HG02884 (cell line): ENCODE measurements around the gene ARHGAP27.

ENCODE experiments used
- ATAC-seq: cut with Tn5 transposase; IDR thresholded peaks from one replicate; pipeline ENCODE4 v1.9.1; 2021; ENCODE audit warnings: mild to moderate bottlenecking, moderate library complexity; ENCODE audit not compliant: unreplicated experiment

ARHGAP27 gene

GRCh38 chr17:45388604-45389325 lies 43.9 kb downstream of the ARHGAP27 start:
- ATAC-seq: no peak

GRCh38 chr17:45387739-45388138 lies 44.9 kb downstream of the ARHGAP27 start:
- no peak for ATAC-seq

- ATAC-seq: no peak
Observed at GRCh38 chr17:45386178-45386577, 46.5 kb downstream of the ARHGAP27 start.

DNA sequence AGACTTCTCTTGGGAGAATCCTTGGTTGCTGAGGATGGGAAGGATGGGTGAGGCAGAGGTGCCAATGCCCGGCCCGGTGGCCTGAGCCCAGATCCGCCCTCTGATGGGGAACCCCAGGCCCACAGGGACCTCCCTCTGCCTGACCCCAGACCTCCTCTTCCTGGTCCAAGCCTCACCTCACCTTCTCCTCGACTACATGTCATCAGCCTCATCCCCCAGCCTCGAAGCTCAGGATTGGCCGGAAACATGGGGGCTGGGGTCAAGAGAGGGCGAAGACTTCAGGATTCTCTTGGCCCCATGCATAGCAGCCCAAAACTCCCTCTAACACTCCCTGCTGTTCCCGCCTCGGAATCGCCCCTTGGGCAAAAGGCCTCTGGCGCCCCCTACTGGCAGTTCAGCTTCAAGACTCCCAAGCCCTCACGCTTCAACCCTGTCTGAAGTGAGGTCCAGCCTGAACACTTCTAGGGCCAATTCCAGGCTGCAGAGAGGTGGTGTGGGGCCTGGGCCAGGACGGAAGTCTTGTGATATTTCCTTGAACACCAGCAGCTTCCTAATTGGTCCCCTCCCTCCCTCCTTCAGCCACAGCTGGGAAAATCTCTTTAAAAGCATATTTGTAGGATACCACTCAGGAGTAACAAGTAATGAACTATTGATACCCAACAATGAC lies 47.2 kb downstream of the ARHGAP27 start:
- no peak for ATAC-seq

- ATAC-seq: no peak
Observed at GRCh38 chr17:45384789-45385262, 47.8 kb downstream of the ARHGAP27 start.

GRCh38 chr17:45384047-45384788 lies 48.5 kb downstream of the ARHGAP27 start:
- ATAC-seq: no peak

DNA sequence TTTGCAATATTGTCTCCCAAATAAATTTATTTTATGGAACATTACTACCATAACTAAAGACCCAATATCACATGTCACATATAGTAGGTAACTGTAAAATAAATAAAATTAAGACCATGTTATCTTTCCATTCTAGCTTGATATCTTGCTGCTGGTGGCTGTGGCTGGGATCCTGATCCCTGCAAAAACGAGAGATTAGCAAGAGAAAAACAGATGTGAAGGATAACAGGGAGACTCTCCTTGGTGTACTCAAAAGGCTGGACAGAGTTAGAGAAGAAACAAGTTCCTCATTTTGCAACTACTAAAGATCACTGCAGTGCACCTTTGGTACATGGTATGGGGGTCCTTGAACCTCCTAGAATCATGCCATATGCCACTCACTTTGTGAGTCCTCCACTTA lies 49.7 kb downstream of the ARHGAP27 start:
- no peak for ATAC-seq

DNA sequence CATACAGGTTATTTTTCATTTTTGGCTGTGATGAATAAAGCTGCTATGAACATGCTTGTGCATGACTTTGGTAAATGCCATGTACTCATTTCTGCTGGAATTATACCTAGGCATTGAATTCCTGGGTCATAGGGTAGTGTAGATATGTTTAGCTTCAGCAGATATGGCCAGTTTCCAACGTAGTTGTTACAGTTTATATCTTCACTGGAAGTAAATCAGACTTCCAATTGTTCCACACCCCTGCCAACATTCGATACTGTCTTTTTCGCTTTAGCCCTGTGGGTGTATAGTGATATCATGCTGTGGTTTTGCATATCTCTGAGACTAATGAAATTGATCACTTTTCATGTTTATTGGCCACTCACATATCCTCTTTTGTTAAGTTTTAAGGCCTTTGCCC lies 50.4 kb downstream of the ARHGAP27 start:
- ATAC-seq: no peak

DNA sequence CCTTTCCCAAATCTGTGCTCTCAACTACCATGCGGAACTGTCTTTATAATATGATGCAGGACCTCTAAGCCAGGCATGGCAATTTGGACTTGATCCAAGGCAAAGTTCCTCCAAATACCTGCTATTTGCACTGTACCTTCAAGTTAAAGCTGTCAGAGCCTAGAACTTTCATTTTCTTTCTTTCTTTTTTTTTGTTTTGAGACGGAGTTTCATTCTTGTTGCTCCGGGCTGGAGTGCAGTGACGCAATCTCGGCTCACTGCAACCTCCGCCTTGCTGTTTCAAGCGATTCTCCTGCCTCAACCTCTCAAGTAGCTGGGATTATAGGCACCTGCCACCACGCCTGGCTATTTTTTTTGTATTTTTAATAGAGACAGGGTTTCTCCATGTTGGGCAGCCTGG lies 51.7 kb downstream of the ARHGAP27 start:
- no peak for ATAC-seq

GRCh38 chr17:45380046-45380765 lies 52.5 kb downstream of the ARHGAP27 start:
- no peak for ATAC-seq

DNA sequence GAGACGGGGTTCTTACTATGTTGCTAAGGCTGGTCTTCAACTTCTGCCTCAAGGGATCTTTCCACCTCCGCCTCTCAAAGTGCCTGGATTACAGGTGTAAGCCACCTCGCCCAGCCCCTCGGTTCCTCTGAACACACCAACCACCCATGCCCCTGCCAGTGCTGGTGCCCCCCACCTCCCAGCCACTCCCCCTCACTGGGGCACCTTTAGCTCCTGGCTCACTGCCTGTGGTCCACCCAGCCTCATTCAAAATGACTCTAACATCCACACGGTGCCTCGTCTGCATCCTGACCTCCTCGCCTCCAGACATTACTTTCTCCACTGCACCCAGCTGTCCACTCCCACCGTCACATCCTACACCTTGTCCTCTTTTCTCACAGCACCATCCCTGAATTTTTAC lies 55.3 kb downstream of the ARHGAP27 start:
- ATAC-seq: no peak

DNA sequence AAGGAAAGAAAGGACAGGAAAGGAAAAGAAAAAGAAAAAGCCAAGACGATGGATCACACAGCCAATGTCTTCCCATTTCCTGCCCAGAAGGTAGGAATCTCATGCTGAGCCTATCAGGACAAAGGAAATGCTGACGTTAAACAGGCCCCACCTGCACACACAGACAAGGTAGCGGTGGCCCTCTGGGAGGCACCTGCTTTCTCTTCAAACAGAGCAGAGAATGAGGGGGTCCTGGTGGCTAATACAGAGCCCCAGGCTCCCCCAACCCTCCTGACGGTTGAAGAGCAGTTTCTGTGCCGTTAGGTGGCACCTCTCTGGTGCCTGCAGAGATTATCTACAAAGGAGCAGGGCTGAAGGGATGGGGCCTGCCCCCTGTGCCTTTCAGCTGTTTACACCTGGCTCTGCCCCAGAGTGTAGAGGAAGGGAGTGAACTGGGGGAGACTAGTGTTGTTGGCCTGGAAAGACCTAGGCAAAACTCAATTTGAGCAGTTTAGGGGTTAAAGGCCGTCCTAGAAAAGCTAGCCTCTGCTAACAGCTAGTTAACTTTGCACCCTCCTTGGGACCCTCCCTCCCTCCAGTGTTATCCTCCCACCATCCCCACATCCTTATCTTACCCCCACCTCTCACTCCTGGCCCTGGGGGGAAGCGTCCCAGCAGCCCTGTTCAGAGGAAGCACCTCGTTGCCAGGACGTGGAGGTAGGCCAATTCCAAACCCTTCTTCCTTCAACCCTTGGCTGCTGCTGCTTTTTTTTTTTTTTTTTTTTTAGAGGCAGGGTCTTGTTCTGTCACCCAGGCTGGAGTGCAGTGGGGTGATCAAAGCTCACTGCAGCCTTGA lies 56.3 kb downstream of the ARHGAP27 start:
- ATAC-seq: no peak

DNA sequence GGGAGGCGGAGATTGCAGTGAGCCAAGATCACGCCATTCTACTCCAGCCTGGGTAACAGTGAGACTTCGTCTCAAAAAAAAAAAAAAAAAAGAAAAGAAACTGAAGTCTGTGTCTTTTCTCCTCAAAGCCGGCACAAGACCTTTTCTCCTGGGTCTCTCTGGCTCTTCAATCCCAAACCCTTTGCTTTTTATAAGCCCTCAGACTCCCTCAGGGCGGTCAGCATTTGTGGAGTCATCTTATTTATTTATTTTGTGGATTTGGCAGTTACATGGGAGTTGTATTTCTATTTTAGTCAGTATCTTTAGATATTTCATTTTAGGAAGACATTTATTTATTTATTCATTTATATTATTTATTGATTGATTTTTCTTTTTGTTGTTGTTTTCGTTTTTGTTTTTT lies 58.2 kb downstream of the ARHGAP27 start:
- no peak for ATAC-seq

DNA sequence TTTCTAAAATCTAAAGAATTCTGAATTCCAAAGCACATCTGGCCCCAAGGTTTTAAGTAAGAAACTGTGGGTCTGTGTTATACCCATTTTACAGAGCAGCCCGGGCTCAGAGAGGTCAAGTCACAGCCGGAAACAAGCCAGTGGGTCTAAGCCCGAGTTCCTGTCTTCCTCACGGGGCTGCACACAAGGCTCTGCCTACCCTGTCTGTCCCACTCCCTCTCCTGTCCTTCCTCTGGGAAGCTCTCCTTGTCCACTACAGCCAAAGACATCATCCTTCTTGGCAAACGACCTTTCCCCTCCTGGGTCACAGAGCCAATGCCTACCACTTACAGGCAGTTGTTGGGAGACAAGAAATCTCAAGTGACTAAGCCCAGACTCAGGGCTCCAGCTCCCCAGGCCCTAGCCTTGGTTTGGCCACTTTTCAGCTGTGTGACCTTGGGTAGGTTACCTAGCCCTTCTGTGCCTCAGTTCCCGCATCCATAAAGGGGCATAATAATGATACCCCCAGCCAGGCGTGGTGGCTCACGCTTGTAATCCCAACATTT lies 60.3 kb downstream of the ARHGAP27 start:
- no peak for ATAC-seq

- ATAC-seq: no peak
Observed at GRCh38 chr17:45371414-45372324, 61.0 kb downstream of the ARHGAP27 start.

DNA sequence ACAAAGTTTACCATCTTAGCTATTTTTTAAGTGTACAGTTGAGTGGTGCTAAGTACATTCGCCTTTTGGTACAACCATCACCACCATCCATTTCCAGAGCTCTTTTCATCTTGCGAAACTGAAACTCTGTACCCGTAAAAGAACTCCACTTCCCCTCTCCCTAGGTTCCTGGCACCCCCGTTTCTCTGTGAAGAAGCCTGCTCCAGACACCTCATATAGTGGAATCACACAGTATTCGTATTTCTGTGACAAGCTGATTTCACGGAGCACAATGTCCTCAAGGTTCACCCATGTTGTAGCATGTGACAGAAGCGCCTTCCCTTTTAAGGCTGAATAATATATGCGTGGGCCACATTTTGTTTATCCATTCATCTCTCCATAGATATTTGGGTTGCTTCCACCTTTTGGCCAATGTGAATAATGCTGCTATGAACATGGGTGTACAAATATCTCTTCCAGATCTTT lies 61.7 kb downstream of the ARHGAP27 start:
- ATAC-seq: no peak

- no peak for ATAC-seq
Observed at GRCh38 chr17:45369421-45369820, 63.2 kb downstream of the ARHGAP27 start.

GRCh38 chr17:45368651-45369050 lies 64.0 kb downstream of the ARHGAP27 start:
- ATAC-seq: no peak

DNA sequence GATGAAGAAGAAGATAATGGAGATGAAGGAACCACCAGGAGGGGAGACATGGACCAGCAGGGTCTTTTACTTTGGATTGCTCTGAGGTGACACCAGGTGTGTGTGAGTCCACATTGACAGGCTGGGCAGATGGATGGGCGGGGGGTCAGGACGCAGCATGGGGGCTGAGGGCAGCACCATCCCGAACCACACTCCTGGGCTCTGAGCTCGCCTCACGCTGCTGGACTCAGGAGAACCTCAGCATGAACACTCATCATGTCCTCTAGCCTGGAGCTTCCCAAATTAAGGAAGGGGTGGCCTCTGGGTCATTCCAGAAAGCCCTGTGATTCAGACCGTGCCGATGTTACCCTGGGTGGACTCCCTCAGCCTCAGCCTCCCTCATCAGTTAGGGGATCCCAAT lies 65.5 kb downstream of the ARHGAP27 start:
- ATAC-seq: no peak
